Stimulated activated CD4-positive, alpha-beta T cell treated with anti-CD3 and anti-CD28 coated beads, Interleukin-4, amount 100 ng/mL, for 4 hours (primary cell): ENCODE measurements around the gene CTTNBP2.
"Not testable (repeated sequence)": the region's sequence is repeated elsewhere in the genome, so short reads cannot be mapped to it uniquely, and the experiment has no call there.

Experiments
- DNase-seq, 2 experiments: peaks; one replicate each; pipeline ENCODE4 v3.0.0-alpha.2; 2020

Gene CTTNBP2

GRCh38 chr7:117737926-117738325, 135.3 kb downstream of the CTTNBP2 start:
- no peak for DNase-seq

GRCh38 chr7:117731455-117731854, 141.8 kb downstream of the CTTNBP2 start:
- no peak for DNase-seq

GRCh38 chr7:117730390-117730789, 142.9 kb downstream of the CTTNBP2 start:
- no peak for DNase-seq

- no peak for DNase-seq
Observed at GRCh38 chr7:117728890-117729624, 144.2 kb downstream of the CTTNBP2 start.

GRCh38 chr7:117724898-117725297, 148.3 kb downstream of the CTTNBP2 start:
- no peak for DNase-seq

GRCh38 chr7:117719377-117719776, 153.9 kb downstream of the CTTNBP2 start:
- no peak for DNase-seq

- no peak for DNase-seq
Observed at GRCh38 chr7:117718116-117718835, 155.0 kb downstream of the CTTNBP2 start.

- DNase-seq, result no peak
Observed at GRCh38 chr7:117717357-117717756, 155.9 kb downstream of the CTTNBP2 start.

GRCh38 chr7:117716707-117717299, 156.4 kb downstream of the CTTNBP2 start:
- DNase-seq, result no peak

GRCh38 chr7:117715784-117716445, 157.3 kb downstream of the CTTNBP2 start:
- no peak for DNase-seq

GRCh38 chr7:117711556-117711955, 161.7 kb downstream of the CTTNBP2 start:
- no peak for DNase-seq

- DNase-seq, result not testable (repeated sequence)
Observed at GRCh38 chr7:117708173-117708572, 165.1 kb downstream of the CTTNBP2 start.

- no peak for DNase-seq
Observed at GRCh38 chr7:117707080-117707479, 166.2 kb downstream of the CTTNBP2 start.

- DNase-seq, result no peak
Observed at GRCh38 chr7:117706210-117706609, 167.0 kb downstream of the CTTNBP2 start.

GRCh38 chr7:117705630-117706029, 167.6 kb downstream of the CTTNBP2 start:
- DNase-seq, result no peak

- DNase-seq, result no peak
Observed at GRCh38 chr7:117704063-117704462, 169.2 kb downstream of the CTTNBP2 start.

- no peak for DNase-seq
Observed at GRCh38 chr7:117698018-117698417, 175.2 kb downstream of the CTTNBP2 start.

- no peak for DNase-seq
Observed at GRCh38 chr7:117692338-117692737, 180.9 kb downstream of the CTTNBP2 start.

GRCh38 chr7:117690147-117690546, 183.1 kb downstream of the CTTNBP2 start:
- DNase-seq, result no peak

GRCh38 chr7:117689406-117689805, 183.8 kb downstream of the CTTNBP2 start:
- DNase-seq, result no peak

- DNase-seq, result no peak
Observed at GRCh38 chr7:117688126-117688525, 185.1 kb downstream of the CTTNBP2 start.

GRCh38 chr7:117686311-117686935, 186.8 kb downstream of the CTTNBP2 start:
- no peak for DNase-seq

- DNase-seq, result no peak
Observed at GRCh38 chr7:117685795-117686194, 187.4 kb downstream of the CTTNBP2 start.
